ENCODE results near the gene PLCL2.
"Not testable (repeated sequence)": the region's sequence is repeated elsewhere in the genome, so short reads cannot be mapped to it uniquely, and the experiment has no call there.

The PLCL2 gene

DNA sequence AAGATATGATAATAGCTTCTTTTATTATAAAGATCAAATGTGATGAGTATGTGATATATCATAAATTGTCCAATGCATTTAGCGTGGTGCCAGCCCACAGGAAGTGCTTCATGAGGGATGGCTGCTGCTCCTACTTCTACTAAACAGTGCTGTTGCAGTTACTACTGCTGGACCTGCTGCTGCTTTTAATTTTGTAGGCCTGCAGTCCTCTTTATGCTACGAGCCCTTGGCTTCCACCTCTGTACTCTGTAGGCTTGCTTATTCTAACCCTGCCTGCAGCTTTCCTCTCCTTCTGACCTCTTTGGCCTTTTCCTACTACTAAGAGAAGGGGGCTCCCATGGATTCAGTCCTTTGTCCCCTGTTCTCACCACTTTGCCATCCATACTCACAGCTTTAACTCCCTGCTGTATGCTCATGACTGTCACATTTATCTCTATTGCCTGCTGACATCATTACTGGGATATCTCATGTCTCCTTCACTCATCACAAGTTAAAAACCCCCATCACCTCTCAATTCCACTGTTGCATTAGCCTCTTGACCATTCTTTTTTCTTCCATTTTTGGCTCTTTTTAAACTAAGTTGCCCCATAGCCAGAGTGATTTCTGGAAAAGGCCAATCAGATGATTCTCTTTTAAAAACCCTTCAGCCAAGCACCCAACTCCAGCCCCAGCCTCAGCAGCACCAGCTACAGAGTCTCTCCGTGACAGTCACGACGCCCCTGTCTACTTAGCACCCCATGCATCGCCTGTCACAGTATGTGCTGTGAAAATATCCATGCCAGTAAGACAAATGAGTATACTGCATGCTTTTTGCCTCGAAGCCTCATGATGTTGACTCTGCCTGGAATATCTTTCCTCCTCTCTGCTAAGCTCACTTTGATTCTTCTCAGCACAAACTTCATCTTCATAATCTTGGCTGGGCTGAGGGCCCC is 56.3 kb downstream of the PLCL2 start:
- TF ChIP-seq POLR2AphosphoS5 (IDR thresholded peaks at IDR 0.05; ENCODE audit: borderline replicate concordance, low read depth, low read length) (no peak), FOXP2 (optimal IDR thresholded peaks at IDR 0.05; ENCODE audit: control extremely low read depth, extremely low read length, insufficient read depth) (no peak), EZH2 (IDR thresholded peaks at IDR 0.05) (no peak)
- Histone ChIP-seq H3K27ac (no peak overlapping the region), H3K36me3 (ENCODE audit: insufficient read depth, low read length) (no peaks in the 10 kb centered on the region), H3K4me3 (no peak overlapping the region), H3K9me3 (ENCODE audit: low read depth, low read length) (no peaks in the 10 kb centered on the region), H3K9ac (ENCODE audit: insufficient read length) (no peak overlapping the region)
- no peak for DNase-seq (ENCODE audit: low read depth, low spot score)

- no peaks in the 10 kb centered on the region for H3K36me3 ChIP-seq (ENCODE audit: insufficient read depth, low read length)
- TF ChIP-seq POLR2AphosphoS5 (IDR thresholded peaks at IDR 0.05; ENCODE audit: borderline replicate concordance, low read depth, low read length) (no peak), EZH2 (IDR thresholded peaks at IDR 0.05) (no peak), FOXP2 (optimal IDR thresholded peaks at IDR 0.05; ENCODE audit: control extremely low read depth, extremely low read length, insufficient read depth) (no peak)
- no peak for DNase-seq (ENCODE audit: low read depth, low spot score)
- H3K27ac ChIP-seq, result no peak overlapping the region
- no peak overlapping the region for H3K4me3 ChIP-seq
- H3K9me3 ChIP-seq (ENCODE audit: low read depth, low read length), result no peaks in the 10 kb centered on the region
- H3K9ac ChIP-seq (ENCODE audit: insufficient read length), result no peak overlapping the region
These were observed 58.2 kb downstream of the PLCL2 start for GRCh38 chr3:16942955-16943354.

GRCh38 chr3:16943857-16944256 is 59.1 kb downstream of the PLCL2 start:
- Histone ChIP-seq H3K36me3 (ENCODE audit: insufficient read depth, low read length) (no peaks in the 10 kb centered on the region), H3K4me3 (no peak overlapping the region), H3K9ac (ENCODE audit: insufficient read length) (no peak overlapping the region), H3K27ac (no peak overlapping the region), H3K9me3 (ENCODE audit: low read depth, low read length) (no peaks in the 10 kb centered on the region)
- TF ChIP-seq POLR2AphosphoS5 (IDR thresholded peaks at IDR 0.05; ENCODE audit: borderline replicate concordance, low read depth, low read length) (no peak), FOXP2 (optimal IDR thresholded peaks at IDR 0.05; ENCODE audit: control extremely low read depth, extremely low read length, insufficient read depth) (no peak), EZH2 (IDR thresholded peaks at IDR 0.05) (no peak)
- DNase-seq (ENCODE audit: low read depth, low spot score), result no peak

- Histone ChIP-seq H3K27ac (no peak overlapping the region), H3K4me3 (no peak overlapping the region), H3K36me3 (ENCODE audit: insufficient read depth, low read length) (no peaks in the 10 kb centered on the region), H3K9ac (ENCODE audit: insufficient read length) (no peak overlapping the region), H3K9me3 (ENCODE audit: low read depth, low read length) (no peaks in the 10 kb centered on the region)
- no peak for DNase-seq (ENCODE audit: low read depth, low spot score)
- TF ChIP-seq FOXP2 (optimal IDR thresholded peaks at IDR 0.05; ENCODE audit: control extremely low read depth, extremely low read length, insufficient read depth) (no peak), POLR2AphosphoS5 (IDR thresholded peaks at IDR 0.05; ENCODE audit: borderline replicate concordance, low read depth, low read length) (no peak), EZH2 (IDR thresholded peaks at IDR 0.05) (no peak)
These were observed 59.6 kb downstream of the PLCL2 start for GRCh38 chr3:16944356-16944755.

DNA sequence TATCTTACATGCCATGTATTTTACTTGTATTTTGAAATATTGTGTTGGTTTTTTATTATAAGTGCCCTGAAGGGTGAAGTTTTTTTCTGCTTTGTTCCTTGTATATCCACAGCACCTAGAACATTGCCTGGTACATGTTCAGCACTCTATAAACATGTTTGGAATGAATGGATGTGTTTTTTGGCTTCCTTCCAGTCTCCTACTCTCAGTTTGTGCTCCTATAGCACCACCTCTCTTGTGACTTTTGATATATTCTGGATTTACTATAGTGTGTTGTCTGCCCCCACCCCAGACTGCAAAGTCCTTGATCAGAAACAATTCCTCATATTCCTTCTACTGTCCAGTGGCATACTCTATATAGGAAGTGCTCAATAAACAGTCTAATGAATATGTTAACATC is 60.6 kb downstream of the PLCL2 start:
- H3K27ac ChIP-seq, result no peak overlapping the region
- no peak for DNase-seq (ENCODE audit: low read depth, low spot score)
- TF ChIP-seq EZH2 (IDR thresholded peaks at IDR 0.05), result no peak
- TF ChIP-seq POLR2AphosphoS5 (IDR thresholded peaks at IDR 0.05; ENCODE audit: borderline replicate concordance, low read depth, low read length), result no peak
- no peak for TF ChIP-seq FOXP2 (optimal IDR thresholded peaks at IDR 0.05; ENCODE audit: control extremely low read depth, extremely low read length, insufficient read depth)
- H3K9me3 ChIP-seq (ENCODE audit: low read depth, low read length), result no peaks in the 10 kb centered on the region
- no peaks in the 10 kb centered on the region for H3K36me3 ChIP-seq (ENCODE audit: insufficient read depth, low read length)
- H3K4me3 ChIP-seq, result no peak overlapping the region
- no peak overlapping the region for H3K9ac ChIP-seq (ENCODE audit: insufficient read length)

DNA sequence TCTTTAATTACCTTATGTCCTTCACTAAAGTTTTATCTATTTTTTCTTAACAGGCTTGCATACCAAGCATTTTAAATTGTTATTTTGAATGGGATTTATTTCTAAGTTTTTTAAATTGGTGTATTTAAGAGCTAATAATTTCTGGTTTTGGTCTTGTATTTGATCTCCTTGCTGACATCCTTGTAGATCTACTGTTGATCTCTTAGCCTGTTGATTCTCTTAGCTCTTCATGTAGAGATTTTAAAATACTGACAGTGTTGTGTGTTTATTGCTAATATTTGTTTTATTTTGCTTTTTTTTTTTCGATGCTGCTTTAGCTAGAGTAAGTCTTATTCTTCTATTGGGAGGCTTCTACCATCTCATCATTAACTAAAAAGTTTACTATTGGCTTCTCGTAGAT is 65.5 kb downstream of the PLCL2 start:
- Histone ChIP-seq H3K36me3 (ENCODE audit: insufficient read depth, low read length) (no peaks in the 10 kb centered on the region), H3K27ac (no peak overlapping the region), H3K4me3 (no peak overlapping the region), H3K9me3 (ENCODE audit: low read depth, low read length) (no peaks in the 10 kb centered on the region), H3K9ac (ENCODE audit: insufficient read length) (no peak overlapping the region)
- TF ChIP-seq POLR2AphosphoS5 (IDR thresholded peaks at IDR 0.05; ENCODE audit: borderline replicate concordance, low read depth, low read length) (no peak), FOXP2 (optimal IDR thresholded peaks at IDR 0.05; ENCODE audit: control extremely low read depth, extremely low read length, insufficient read depth) (no peak), EZH2 (IDR thresholded peaks at IDR 0.05) (no peak)
- no peak for DNase-seq (ENCODE audit: low read depth, low spot score)

GRCh38 chr3:16950845-16951244 is 66.1 kb downstream of the PLCL2 start:
- TF ChIP-seq EZH2 (IDR thresholded peaks at IDR 0.05) (no peak), POLR2AphosphoS5 (IDR thresholded peaks at IDR 0.05; ENCODE audit: borderline replicate concordance, low read depth, low read length) (no peak), FOXP2 (optimal IDR thresholded peaks at IDR 0.05; ENCODE audit: control extremely low read depth, extremely low read length, insufficient read depth) (no peak)
- no peak overlapping the region for H3K4me3 ChIP-seq
- no peak for DNase-seq (ENCODE audit: low read depth, low spot score)

DNA sequence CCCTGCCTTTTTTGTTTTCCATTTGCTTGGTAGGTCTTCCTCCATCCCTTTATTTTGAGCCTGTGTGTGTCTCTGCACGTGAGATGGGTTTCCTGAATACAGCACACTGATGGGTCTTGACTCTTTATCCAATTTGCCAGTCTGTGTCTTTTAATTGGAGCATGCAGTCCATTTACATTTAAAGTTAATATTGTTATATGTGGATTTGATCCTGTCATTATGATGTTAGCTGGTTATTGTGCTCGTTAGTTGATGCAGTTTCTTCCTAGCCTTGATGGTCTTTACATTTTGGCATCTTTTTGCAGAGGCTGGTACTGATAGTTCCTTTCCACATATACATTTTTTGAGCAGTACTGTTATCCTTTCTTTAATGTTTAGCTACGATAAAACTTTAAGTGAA is 73.1 kb downstream of the PLCL2 start:
- H3K9ac ChIP-seq (ENCODE audit: insufficient read length); H3K4me3 ChIP-seq; DNase-seq (ENCODE audit: low read depth, low spot score); H3K27ac ChIP-seq; H3K9me3 ChIP-seq (ENCODE audit: low read depth, low read length); H3K36me3 ChIP-seq (ENCODE audit: insufficient read depth, low read length): not testable (repeated sequence)

More at GRCh38 chr3:16950845-16951244, 66.1 kb downstream of the PLCL2 start:
- no peaks in the 10 kb centered on the region for H3K9me3 ChIP-seq (ENCODE audit: low read depth, low read length)
- no peaks in the 10 kb centered on the region for H3K36me3 ChIP-seq (ENCODE audit: insufficient read depth, low read length)
- H3K9ac ChIP-seq (ENCODE audit: insufficient read length), result no peak overlapping the region
- H3K27ac ChIP-seq, result no peak overlapping the region

- Histone ChIP-seq H3K9ac (ENCODE audit: insufficient read length) (no peak overlapping the region), H3K27ac (no peak overlapping the region), H3K36me3 (ENCODE audit: insufficient read depth, low read length) (no peaks in the 10 kb centered on the region), H3K4me3 (no peak overlapping the region), H3K9me3 (ENCODE audit: low read depth, low read length) (no peaks in the 10 kb centered on the region)
- no peak for DNase-seq (ENCODE audit: low read depth, low spot score)
- no peak for TF ChIP-seq EZH2 (IDR thresholded peaks at IDR 0.05)
- TF ChIP-seq POLR2AphosphoS5 (IDR thresholded peaks at IDR 0.05; ENCODE audit: borderline replicate concordance, low read depth, low read length), result no peak
- TF ChIP-seq FOXP2 (optimal IDR thresholded peaks at IDR 0.05; ENCODE audit: control extremely low read depth, extremely low read length, insufficient read depth), result no peak
These were observed 75.4 kb downstream of the PLCL2 start for GRCh38 chr3:16960125-16960524.

All from SK-N-MC (cell line).